HepG2 (cell line): Measurements from ENCODE around the gene MAP1LC3A. TPM values are rescaled to one million over a fixed set of nuclear protein-coding genes. Genes with fewer than 3 reads are reported as not detected.

Experiments
- BORCS8-MEF2B ChIP-seq: sonication (generic); formaldehyde crosslinking; IDR thresholded peaks from 2 replicates; pipeline ENCODE4 v1.8.0; 2022; ENCODE audit warnings: mild to moderate bottlenecking, missing genetic modification reagents
- CREM ChIP-seq, 2 experiments: sonication (generic) in 1 of 2; formaldehyde crosslinking in 1 of 2; IDR thresholded peaks; 2 replicates each; pipeline versions ENCODE4 v1.4.0 to v1.6.1; 2016 to 2020; ENCODE audit warnings: antibody characterized with exemption in 1 of 2, mild to moderate bottlenecking in 1 of 2, missing genetic modification reagents in 1 of 2
- ETV5 ChIP-seq: IDR thresholded peaks from 2 replicates; pipeline ENCODE4 v1.6.1; 2018; ENCODE audit warnings: missing biosample characterization, missing genetic modification reagents, inconsistent platforms, borderline replicate concordance
- FOXA3 ChIP-seq: IDR thresholded peaks from 2 replicates; pipeline ENCODE4 v1.6.1; 2016; ENCODE audit warnings: missing genetic modification reagents, missing compliant biosample characterization
- GFI1 ChIP-seq: sonication (generic); formaldehyde crosslinking; IDR thresholded peaks from 2 replicates; pipeline ENCODE4 v1.5.0; 2020; ENCODE audit warnings: missing genetic modification reagents, mild to moderate bottlenecking, borderline replicate concordance
- HCFC1 ChIP-seq: fragments of 150-350 bp; IDR thresholded peaks from 2 replicates; pipeline ENCODE4 v1.6.1; 2014; ENCODE audit warnings: low read depth, low read length
- HNF4A ChIP-seq: sonication (generic); formaldehyde crosslinking; IDR thresholded peaks from 2 replicates; pipeline ENCODE4 v1.4.0; 2020; ENCODE audit warnings: missing genetic modification reagents
- HOXA9 ChIP-seq: sonication (generic); formaldehyde crosslinking; IDR thresholded peaks from 2 replicates; pipeline ENCODE4 v1.8.1; 2022; ENCODE audit warnings: missing genetic modification reagents, mild to moderate bottlenecking, moderate library complexity, borderline replicate concordance
- IKZF4 ChIP-seq: sonication (generic); formaldehyde crosslinking; IDR thresholded peaks from 2 replicates; pipeline ENCODE4 v1.5.1; 2020; ENCODE audit warnings: borderline replicate concordance, mild to moderate bottlenecking, low read depth, missing genetic modification reagents; ENCODE audit errors: not compliant biosample characterization
- PLRG1 ChIP-seq: fragments of 450-650 bp; conservative IDR thresholded peaks from 2 replicates; pipeline ENCODE4 v1.6.1; 2016
- RARA ChIP-seq: IDR thresholded peaks from 2 replicates; pipeline ENCODE4 v1.6.1; 2016; ENCODE audit warnings: missing genetic modification reagents, missing compliant biosample characterization
- SIN3B ChIP-seq: fragments of 150-350 bp; IDR thresholded peaks from 2 replicates; pipeline ENCODE4 v1.6.1; 2014; ENCODE audit warnings: low read length
- ZNF326 ChIP-seq: sonication (generic); formaldehyde crosslinking; IDR thresholded peaks from 2 replicates; pipeline ENCODE4 v1.4.0; 2020; ENCODE audit warnings: missing genetic modification reagents, borderline replicate concordance
- ZNF350 ChIP-seq: sonication (generic); formaldehyde crosslinking; IDR thresholded peaks from 2 replicates; pipeline ENCODE4 v1.4.0; 2020; ENCODE audit warnings: mild to moderate bottlenecking, low read depth, missing genetic modification reagents, borderline replicate concordance
- ZNF512B ChIP-seq: sonication (generic); formaldehyde crosslinking; IDR thresholded peaks from 2 replicates; pipeline ENCODE4 v1.5.1; 2020; ENCODE audit warnings: missing genetic modification reagents, mild to moderate bottlenecking, borderline replicate concordance
- polyA plus RNA-seq, 8 experiments: library from polyadenylated mRNA; depleted of rRNA in 3 of 8; stranded (reverse) in 7 of 8; unstranded in 1 of 8; fragments of >200 nt; fragmentation: Illumina TruSeq in 4 of 8; extraction: Trizol in 4 of 8; gene quantifications; 2 replicates each; pipeline versions ENCODE4 v1.2.1 to v1.2.3, GENCODE V29; 2011 to 2016; ENCODE audit warnings: low read depth in 4 of 8, missing spikeins in 1 of 8, mixed read lengths in 1 of 8; ENCODE audit not compliant: insufficient read depth in 1 of 8
- total RNA-seq, 5 experiments: library from RNA; depleted of rRNA; stranded (reverse); fragments of >200 nt; fragmentation: Illumina TruSeq; extraction: Trizol; gene quantifications; 2 replicates each; pipeline ENCODE4 v1.2.3, GENCODE V29; 2016; ENCODE audit warnings: low read depth in 1 of 5
- TF ChIP-seq, protein P1 (sequence below): sonication (generic); formaldehyde crosslinking; conservative IDR thresholded peaks from 2 replicates; pipeline ENCODE4 v1.4.0; 2020; ENCODE audit warnings: missing genetic modification reagents
- TF ChIP-seq, protein P2 (sequence below): sonication (generic); formaldehyde crosslinking; IDR thresholded peaks from 2 replicates; pipeline ENCODE4 v1.8.1; 2023; ENCODE audit warnings: mild to moderate bottlenecking, inconsistent platforms, moderate library complexity, missing genetic modification reagents, borderline replicate concordance
- TF ChIP-seq, protein P3 (sequence below): sonication (generic); formaldehyde crosslinking; IDR thresholded peaks from 2 replicates; pipeline ENCODE4 v1.8.1; 2023; ENCODE audit warnings: mild to moderate bottlenecking, moderate library complexity, missing genetic modification reagents
- TF ChIP-seq, protein P4 (sequence below): sonication (generic); formaldehyde crosslinking; conservative IDR thresholded peaks from 2 replicates; pipeline ENCODE4 v1.8.0; 2022; ENCODE audit warnings: low read depth, missing genetic modification reagents

The MAP1LC3A gene
- total and polyA plus RNA-seq, 2 of the 13 experiments (the other 11 are each of a cell fraction or from before 2014, with no cell fraction given): not detected

DNA sequence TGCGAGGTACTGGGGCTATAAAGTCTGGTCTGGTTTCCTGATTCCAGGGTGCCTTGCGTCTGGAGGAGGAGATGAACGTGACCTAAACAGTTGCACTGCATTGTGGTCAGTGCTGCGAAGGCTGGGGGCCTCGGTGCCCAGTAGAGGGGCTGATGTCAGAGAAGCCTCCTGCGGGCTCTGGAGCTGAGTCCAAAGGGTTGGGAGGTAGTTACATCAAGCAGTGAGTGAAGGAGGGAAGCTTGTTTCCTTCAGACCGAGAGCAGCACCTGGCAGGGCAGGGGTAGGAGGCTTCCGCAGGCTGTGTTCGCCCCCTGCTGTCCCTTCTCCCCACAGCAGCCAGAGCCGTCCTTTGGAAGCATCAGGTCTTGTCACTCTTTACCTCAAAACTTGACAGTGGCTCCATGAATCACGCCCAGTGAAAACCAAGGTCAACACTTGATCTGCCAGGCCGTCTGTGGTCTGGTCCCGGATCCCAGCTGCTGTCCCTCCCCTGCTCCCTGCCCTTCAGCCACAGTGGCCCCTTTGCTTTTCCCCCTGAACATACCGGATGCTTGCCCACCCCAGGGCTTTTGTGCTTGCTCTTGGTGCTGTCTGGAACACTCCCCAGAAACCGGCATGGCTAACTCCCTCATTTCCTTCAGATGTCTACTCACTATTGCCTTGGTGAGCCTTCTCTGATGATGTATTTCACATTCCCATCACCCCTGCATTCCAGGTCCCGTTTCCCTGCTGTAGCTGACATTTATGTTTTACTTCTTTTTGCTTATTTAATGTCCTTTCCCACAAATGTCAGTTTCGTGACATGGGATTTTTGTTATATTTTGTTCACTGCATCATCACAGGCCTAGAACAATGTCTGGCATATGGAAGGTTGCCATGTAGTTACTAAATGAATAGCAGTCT, 35.3 kb upstream of the MAP1LC3A start (continued):
- TF ChIP-seq, protein P1, sequence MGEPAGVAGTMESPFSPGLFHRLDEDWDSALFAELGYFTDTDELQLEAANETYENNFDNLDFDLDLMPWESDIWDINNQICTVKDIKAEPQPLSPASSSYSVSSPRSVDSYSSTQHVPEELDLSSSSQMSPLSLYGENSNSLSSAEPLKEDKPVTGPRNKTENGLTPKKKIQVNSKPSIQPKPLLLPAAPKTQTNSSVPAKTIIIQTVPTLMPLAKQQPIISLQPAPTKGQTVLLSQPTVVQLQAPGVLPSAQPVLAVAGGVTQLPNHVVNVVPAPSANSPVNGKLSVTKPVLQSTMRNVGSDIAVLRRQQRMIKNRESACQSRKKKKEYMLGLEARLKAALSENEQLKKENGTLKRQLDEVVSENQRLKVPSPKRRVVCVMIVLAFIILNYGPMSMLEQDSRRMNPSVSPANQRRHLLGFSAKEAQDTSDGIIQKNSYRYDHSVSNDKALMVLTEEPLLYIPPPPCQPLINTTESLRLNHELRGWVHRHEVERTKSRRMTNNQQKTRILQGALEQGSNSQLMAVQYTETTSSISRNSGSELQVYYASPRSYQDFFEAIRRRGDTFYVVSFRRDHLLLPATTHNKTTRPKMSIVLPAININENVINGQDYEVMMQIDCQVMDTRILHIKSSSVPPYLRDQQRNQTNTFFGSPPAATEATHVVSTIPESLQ (CRISPR knock-in tag): no peak
- no peak for TF ChIP-seq HOXA9 (CRISPR knock-in tag)
- TF ChIP-seq SIN3B: no peak; the same call in 1 of the 2 replicates
- TF ChIP-seq GFI1 (CRISPR knock-in tag): peak; percentile 69
- TF ChIP-seq BORCS8-MEF2B (CRISPR knock-in tag): no peak; the same call in 1 of the 2 replicates
- TF ChIP-seq, protein P2, sequence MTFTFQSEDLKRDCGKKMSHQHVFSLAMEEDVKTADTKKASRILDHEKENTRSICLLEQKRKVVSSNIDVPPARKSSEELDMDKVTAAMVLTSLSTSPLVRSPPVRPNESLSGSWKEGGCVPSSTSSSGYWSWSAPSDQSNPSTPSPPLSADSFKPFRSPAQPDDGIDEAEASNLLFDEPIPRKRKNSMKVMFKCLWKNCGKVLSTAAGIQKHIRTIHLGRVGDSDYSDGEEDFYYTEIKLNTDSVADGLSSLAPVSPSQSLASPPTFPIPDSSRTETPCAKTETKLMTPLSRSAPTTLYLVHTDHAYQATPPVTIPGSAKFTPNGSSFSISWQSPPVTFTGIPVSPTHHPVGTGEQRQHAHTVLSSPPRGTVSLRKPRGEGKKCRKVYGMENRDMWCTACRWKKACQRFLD (CRISPR knock-in tag): no peak
- 0 out of 2 replicates have a peak, but pooled peaks have one; percentile 34 for TF ChIP-seq FOXA3 (CRISPR knock-in tag)
- TF ChIP-seq, protein P3, sequence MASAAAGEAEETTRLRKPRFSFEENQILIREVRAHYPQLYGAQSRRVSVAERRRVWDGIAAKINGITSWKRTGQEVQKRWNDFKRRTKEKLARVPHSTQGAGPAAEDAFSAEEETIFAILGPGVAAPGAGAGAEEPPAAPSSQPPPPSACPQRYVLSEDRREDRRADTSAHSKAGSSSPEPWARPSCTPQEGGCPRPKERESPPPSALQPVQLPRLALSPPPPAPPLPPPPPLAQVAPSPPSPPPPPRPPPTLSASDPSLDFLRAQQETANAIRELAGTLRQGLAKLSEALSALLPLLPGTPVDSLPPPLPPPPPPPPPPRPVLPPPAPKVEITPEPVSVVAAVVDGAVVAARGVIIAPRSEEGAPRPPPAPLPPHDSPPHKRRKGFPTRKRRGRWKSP (CRISPR knock-in tag): peak; percentile 85; the same call in 1 of the 2 replicates
- TF ChIP-seq RARA (CRISPR knock-in tag): peak; percentile 60; the same call in 1 of the 2 replicates
- peak; percentile 55; the same call in 1 of the 2 replicates for TF ChIP-seq ETV5 (CRISPR knock-in tag)
- TF ChIP-seq ZNF326: no peak
- TF ChIP-seq CREM (IDR thresholded peaks at IDR 0.05): no peak
- no peak for TF ChIP-seq CREM (CRISPR knock-in tag; IDR thresholded peaks at IDR 0.05)
- TF ChIP-seq HCFC1: peak; percentile 34; the same call in 1 of the 2 replicates
- TF ChIP-seq IKZF4 (CRISPR knock-in tag): peak; percentile 15
- TF ChIP-seq, protein P4, sequence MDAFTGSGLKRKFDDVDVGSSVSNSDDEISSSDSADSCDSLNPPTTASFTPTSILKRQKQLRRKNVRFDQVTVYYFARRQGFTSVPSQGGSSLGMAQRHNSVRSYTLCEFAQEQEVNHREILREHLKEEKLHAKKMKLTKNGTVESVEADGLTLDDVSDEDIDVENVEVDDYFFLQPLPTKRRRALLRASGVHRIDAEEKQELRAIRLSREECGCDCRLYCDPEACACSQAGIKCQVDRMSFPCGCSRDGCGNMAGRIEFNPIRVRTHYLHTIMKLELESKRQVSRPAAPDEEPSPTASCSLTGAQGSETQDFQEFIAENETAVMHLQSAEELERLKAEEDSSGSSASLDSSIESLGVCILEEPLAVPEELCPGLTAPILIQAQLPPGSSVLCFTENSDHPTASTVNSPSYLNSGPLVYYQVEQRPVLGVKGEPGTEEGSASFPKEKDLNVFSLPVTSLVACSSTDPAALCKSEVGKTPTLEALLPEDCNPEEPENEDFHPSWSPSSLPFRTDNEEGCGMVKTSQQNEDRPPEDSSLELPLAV (CRISPR knock-in tag): no peak
- TF ChIP-seq ZNF512B (CRISPR knock-in tag): peak; percentile 96; the same call in 1 of the 2 replicates
- TF ChIP-seq HNF4A: no peak
- peak; percentile 87 for TF ChIP-seq ZNF350 (CRISPR knock-in tag)
- no peak for TF ChIP-seq PLRG1
